B cell (primary cell): ENCODE data around the gene FGF3. TPM values are rescaled to one million over a fixed set of nuclear protein-coding genes. Genes with fewer than 3 reads are reported as not detected.

Experiments
- ATAC-seq: fragments of 200-7000 bp; cut with Tn5 transposase; one replicate; pipeline ENCODE4 v1.10.0; 2021; ENCODE audit warnings: low read depth, mild to moderate bottlenecking, moderate number of reproducible peaks, moderate library complexity
- CTCF ChIA-PET: fragments of 350-600 bp; sonication (Branson Sonifier 250); formaldehyde crosslinking; loops from one replicate; lab custom pipeline; 2021; ENCODE audit warnings: antibody characterized with exemption, inconsistent platforms; lab: Charles Lee
- POLR2A ChIA-PET: fragments of 350-600 bp; sonication (Branson Sonifier 250); formaldehyde crosslinking; loops from one replicate; lab custom pipeline; 2021; ENCODE audit warnings: antibody characterized with exemption; lab: Charles Lee
- DNase-seq: peaks from one replicate; pipeline ENCODE4 v3.0.0; 2013
- H2AFZ ChIP-seq: 2 replicates; pipeline ENCODE4 v1.6.1; 2012; ENCODE audit warnings: mild to moderate bottlenecking, low read depth, low read length; ENCODE audit not compliant: insufficient read depth, poor library complexity, severe bottlenecking
- H3K27ac ChIP-seq, 2 donors: 1 replicate in 1 of 2; 2 replicates in 1 of 2; pipeline ENCODE4 v1.5.1; 2012 to 2013; ENCODE audit warnings: low read length in 2 of 2, mild to moderate bottlenecking in 2 of 2, moderate library complexity in 1 of 2
- H3K27me3 ChIP-seq, 4 experiments: fragments of 200-600 bp in 1 of 4; sonication (generic) in 1 of 4; replicated peaks in 1 of 4; 1 replicate in 2 of 4; 2 replicates in 2 of 4; pipeline versions ENCODE4 v1.6.1 to v1.7.0; 2013 to 2016; ENCODE audit warnings: low read length in 3 of 4, mild to moderate bottlenecking in 2 of 4, mixed read lengths in 1 of 4, moderate library complexity in 1 of 4; ENCODE audit not compliant: insufficient read depth in 4 of 4, control insufficient read depth in 3 of 4; ENCODE audit errors: control extremely low read depth in 1 of 4
- H3K36me3 ChIP-seq, 2 experiments: replicated peaks in 1 of 2; 1 replicate in 1 of 2; 2 replicates in 1 of 2; pipeline versions ENCODE4 v1.6.1 to v1.7.1; 2013; ENCODE audit warnings: low read length in 1 of 2; ENCODE audit not compliant: insufficient read depth in 2 of 2, control insufficient read depth in 1 of 2; ENCODE audit errors: control extremely low read depth in 1 of 2, extremely low read depth in 1 of 2
- H3K4me1 ChIP-seq, 2 donors: fragments of 200-600 bp in 1 of 2; sonication (generic) in 1 of 2; 1 replicate in 1 of 2; 2 replicates in 1 of 2; pipeline versions ENCODE4 v1.5.1 to v1.6.1; 2013 to 2017; ENCODE audit warnings: low read length in 2 of 2; ENCODE audit not compliant: control insufficient read depth in 2 of 2, insufficient read depth in 2 of 2
- H3K4me2 ChIP-seq: replicated peaks from 2 replicates; pipeline ENCODE3; 2012; ENCODE audit warnings: mild to moderate bottlenecking, low read depth, low read length; ENCODE audit not compliant: poor library complexity, severe bottlenecking
- H3K4me3 ChIP-seq, 5 experiments: fragments of 200-600 bp in 1 of 5; sonication (generic) in 1 of 5; 1 replicate in 3 of 5; 2 replicates in 2 of 5; pipeline versions ENCODE4 v1.5.1 to v1.7.0; 2011 to 2016; ENCODE audit warnings: low read length in 4 of 5, mild to moderate bottlenecking in 4 of 5, low read depth in 2 of 5, control low read depth in 1 of 5, moderate library complexity in 1 of 5; ENCODE audit not compliant: insufficient read depth in 1 of 5; ENCODE audit errors: control extremely low read depth in 1 of 5, extremely low read depth in 1 of 5
- H3K79me2 ChIP-seq: fragments of 200-600 bp; sonication (generic); one replicate; pipeline ENCODE4 v1.6.0; 2016; ENCODE audit warnings: low read length; ENCODE audit not compliant: control insufficient read depth, insufficient read depth
- H3K9ac ChIP-seq: fragments of 200-600 bp; sonication (generic); 2 replicates; pipeline ENCODE4 v1.6.1; 2017; ENCODE audit warnings: mild to moderate bottlenecking, low read length, moderate library complexity
- H3K9me3 ChIP-seq, 3 donors: one replicate each; pipeline versions ENCODE4 v1.6.1 to v1.7.1; 2013; ENCODE audit warnings: low read length in 2 of 3; ENCODE audit not compliant: control insufficient read depth in 2 of 3, insufficient read depth in 1 of 3; ENCODE audit errors: control extremely low read depth in 1 of 3
- H4K20me1 ChIP-seq: 2 replicates; pipeline ENCODE4 v1.6.0; 2012; ENCODE audit warnings: mild to moderate bottlenecking, low read length; ENCODE audit not compliant: insufficient read depth, control insufficient read depth, poor library complexity, severe bottlenecking
- H3K27ac Mint-ChIP-seq: one replicate; pipeline ENCODE4 v1.8.0; 2021; ENCODE audit warnings: mixed read lengths
- H3K27me3 Mint-ChIP-seq: one replicate; pipeline ENCODE4 v1.8.0; 2021; ENCODE audit warnings: mixed read lengths
- H3K4me1 Mint-ChIP-seq: one replicate; pipeline ENCODE4 v1.8.0; 2021; ENCODE audit warnings: mixed read lengths
- H3K4me3 Mint-ChIP-seq: one replicate; pipeline ENCODE4 v1.8.0; 2021; ENCODE audit warnings: mixed read lengths
- H3K9me3 Mint-ChIP-seq: one replicate; pipeline ENCODE4 v1.8.0; 2022; ENCODE audit warnings: mixed read lengths; ENCODE audit not compliant: insufficient read depth
- CTCF ChIP-seq: fragments of 200-600 bp; IDR thresholded peaks from one replicate; pipeline ENCODE4 v1.8.0; 2022; ENCODE audit warnings: antibody characterized with exemption, mild to moderate bottlenecking
- EZH2 ChIP-seq: IDR thresholded peaks from 2 replicates; pipeline ENCODE4 v1.6.1; 2012; ENCODE audit warnings: borderline replicate concordance, low read depth, mild to moderate bottlenecking, moderate library complexity, low read length; ENCODE audit not compliant: insufficient read depth, poor library complexity, severe bottlenecking
- WGBS: methylation state at CpG from one replicate; pipeline ENCODE4 v1.1.5; 2013; ENCODE audit warnings: missing lambda C conversion rate; ENCODE audit not compliant: insufficient coverage; 5-methylcytosine and 5-hydroxymethylcytosine counted together
- intact Hi-C: fragments of 100-400 bp; cut with micrococcal nuclease; formaldehyde crosslinking; loops from one replicate; pipeline ENCODE4 v1.10.0; 2022
- polyA plus RNA-seq: library from polyadenylated mRNA; depleted of rRNA; stranded (reverse); fragments of >200 nt; gene quantifications from 2 replicates; pipeline ENCODE4 v1.2.3, GENCODE V29; 2012
- total RNA-seq, 2 donors: library from RNA; stranded (reverse); fragments of 120-200 nt in 1 of 2; gene quantifications; 1 replicate in 1 of 2; 2 replicates in 1 of 2; pipeline versions ENCODE4 v1.2.3 to v1.2.4, GENCODE V29; 2013 to 2022

FGF3 gene
- total and polyA plus RNA-seq, 2 donors (not counting 1 experiment from before 2014, with no cell fraction given) = not detected

GRCh38 chr11:69813839-69814238 lies 5.4 kb downstream of the FGF3 start:
- Histone ChIP-seq H3K9me3 (peaks cover 0 to 7% (median 0%) of the 10 kb centered on the region in 3 donors), H3K27me3 (peaks cover 0 to 35% (median 2%) of the 10 kb centered on the region in 4 experiments), H4K20me1 (no peaks in the 10 kb centered on the region), H3K79me2 (no peaks in the 10 kb centered on the region), H3K9ac (no peak overlapping the region), H3K4me1 (no peaks in the 10 kb centered on the region), H3K27ac (no peak overlapping the region), H2AFZ (no peak overlapping the region), H3K4me2 (no peak overlapping the region), H3K36me3 (no peaks in the 10 kb centered on the region), H3K4me3 (no peak overlapping the region)
- Mint-ChIP-seq H3K4me1 (no peaks in the 10 kb centered on the region), H3K9me3 (no peaks in the 10 kb centered on the region), H3K4me3 (no peak overlapping the region), H3K27ac (no peak overlapping the region), H3K27me3 (peaks cover 28% of the 10 kb centered on the region)
- ChIA-PET CTCF (no interaction called here), POLR2A (no interaction called here)
- no peak for DNase-seq
- intact Hi-C loops = no loop called here
- WGBS = 96% methylated on average over 2 of the region's 2 CpGs
- ATAC-seq = no peak
- TF ChIP-seq EZH2 = no peak
- no peak for TF ChIP-seq CTCF

GRCh38 chr11:69812946-69813345 lies 6.3 kb downstream of the FGF3 start:
- peaks cover 30% of the 10 kb centered on the region for H3K27me3 Mint-ChIP-seq
- no peak overlapping the region for H3K4me2 ChIP-seq
- no peaks in the 10 kb centered on the region for H3K9me3 Mint-ChIP-seq
- no peak overlapping the region for H2AFZ ChIP-seq
- H3K4me1 Mint-ChIP-seq = no peaks in the 10 kb centered on the region
- H3K4me3 Mint-ChIP-seq = no peak overlapping the region
- H3K9ac ChIP-seq = no peak overlapping the region
- no peaks in the 10 kb centered on the region for H4K20me1 ChIP-seq
- TF ChIP-seq EZH2 (no peak), CTCF (no peak)
- CTCF ChIA-PET = no interaction called here
- intact Hi-C loops = no loop called here
- no peaks in the 10 kb centered on the region for H3K36me3 ChIP-seq
- H3K27ac ChIP-seq = no peak overlapping the region
- H3K27ac Mint-ChIP-seq = no peak overlapping the region
- no peak for DNase-seq
- H3K4me1 ChIP-seq = no peaks in the 10 kb centered on the region
- H3K79me2 ChIP-seq = no peaks in the 10 kb centered on the region
- WGBS = 85% methylated on average over 10 of the region's 10 CpGs
- H3K4me3 ChIP-seq = no peak overlapping the region
- no peak for ATAC-seq
- H3K9me3 ChIP-seq = peaks cover 0 to 7% (median 0%) of the 10 kb centered on the region in 3 donors
- POLR2A ChIA-PET = no interaction called here
- peaks cover 0 to 41% (median 2%) of the 10 kb centered on the region in 4 experiments for H3K27me3 ChIP-seq
